Measurements from ENCODE around the gene UFD1. TPM values are rescaled to one million over a fixed set of nuclear protein-coding genes. Genes with fewer than 3 reads are reported as not detected.

UFD1 gene
- total and polyA plus RNA-seq, 2 of the 4 experiments (the other 2 are of a cell fraction), result 149 to 152 TPM

GRCh38 chr22:19453718-19454117 is 25.3 kb downstream of the UFD1 start:
- dilution Hi-C loops (cut with HindIII; ENCODE audit: low sequenced_read_pairs, unreplicated experiment), result no loop called here
- Histone ChIP-seq H3K4ac (ENCODE audit: low read depth, low read length) (no peak overlapping the region), H4K5ac (ENCODE audit: low read depth, low read length) (no peak overlapping the region), H3K4me2 (ENCODE audit: low read depth, low read length) (no peak overlapping the region), H3K79me1 (ENCODE audit: low read depth in 1 of 2, low read length in 2 of 2) (peaks cover 5 to 16% of the 10 kb centered on the region in 2 experiments; a peak in 2 of 4 replicates), H2AFZ (replicated peaks; ENCODE audit: low read length, poor library complexity) (no peak overlapping the region), H3K56ac (ENCODE audit: extremely low read depth, insufficient read depth, low read length) (no peak overlapping the region), H3K36me3 (ENCODE audit: control insufficient read depth, insufficient read depth, low read length) (peaks cover 57% of the 10 kb centered on the region), H2BK20ac (ENCODE audit: low read depth, low read length) (no peak overlapping the region), H4K91ac (ENCODE audit: insufficient read depth, low read depth, low read length) (no peak overlapping the region), H2BK120ac (ENCODE audit: low read depth, low read length) (no peak overlapping the region), H4K8ac (ENCODE audit: low read depth in 2 of 2, low read length in 2 of 2) (no peak overlapping the region), H2AK9ac (replicated peaks; ENCODE audit: low read depth, low read length, poor library complexity) (no peak overlapping the region), H3K27me3 (ENCODE audit: control insufficient read depth, insufficient read depth, low read length) (no peaks in the 10 kb centered on the region), H3K18ac (ENCODE audit: low read depth, low read length) (no peak overlapping the region), H2BK15ac (ENCODE audit: low read depth, low read length) (no peak overlapping the region), H3K23ac (ENCODE audit: low read depth, low read length) (no peak overlapping the region), H3K14ac (replicated peaks; ENCODE audit: low read depth, low read length) (no peak overlapping the region), H3K9me3 (ENCODE audit: control insufficient read depth, insufficient read depth, low read length) (no peaks in the 10 kb centered on the region), H3K9me1 (ENCODE audit: insufficient read depth, low read length) (peaks cover 14% of the 10 kb centered on the region), H2AK5ac (ENCODE audit: low read depth, low read length) (no peak overlapping the region), H3K27ac (ENCODE audit: insufficient read depth, low read length) (no peak overlapping the region), H2BK5ac (ENCODE audit: low read depth, low read length, poor library complexity, severe bottlenecking) (no peak overlapping the region), H3K4me3 (ENCODE audit: insufficient read depth, low read depth, low read length) (no peak overlapping the region), H3K4me1 (ENCODE audit: control insufficient read depth, insufficient read depth, low read length) (peaks cover 4% of the 10 kb centered on the region; the same call in 1 of the 2 replicates), H4K20me1 (ENCODE audit: insufficient read depth, low read length) (peaks cover 4% of the 10 kb centered on the region), H3K9ac (ENCODE audit: low read depth, low read length) (no peak overlapping the region)
- DNase-seq (no peak), ATAC-seq (ENCODE audit: low read depth) (no peak)
- in situ Hi-C loops (cut with MboI; ENCODE audit: low sequenced_read_pairs), result no loop called here
- POLR2A ChIA-PET (ENCODE audit: unreplicated experiment), result interaction anchor here (0.6 kb wide), 1 partner anchor 43 kb away, joined by 4 read pairs; no protein-coding TSS in a partner anchor
- no TSS peak for BruUV-seq (replicated peaks)
- 100% methylated on average over 3 of the region's 5 CpGs; no CpG with 5 or more reads in 1 of the 2 experiments for WGBS, 2 experiments (ENCODE audit: extremely low coverage in 2 of 2, insufficient read length in 1 of 2)
- intact Hi-C loops (cut with micrococcal nuclease), result no loop called here
- TF ChIP-seq BHLHE40 (IDR thresholded peaks at IDR 0.05; ENCODE audit: low read depth, low read length), result no peak
- TF ChIP-seq RAD21 (IDR thresholded peaks at IDR 0.05; ENCODE audit: low read length), result no peak
- TF ChIP-seq FOS (IDR thresholded peaks at IDR 0.05; ENCODE audit: low read depth, low read length), result no peak
- no peak for TF ChIP-seq NFE2L2 (IDR thresholded peaks at IDR 0.05; ENCODE audit: low read depth, low read length)
- TF ChIP-seq, protein P1, sequence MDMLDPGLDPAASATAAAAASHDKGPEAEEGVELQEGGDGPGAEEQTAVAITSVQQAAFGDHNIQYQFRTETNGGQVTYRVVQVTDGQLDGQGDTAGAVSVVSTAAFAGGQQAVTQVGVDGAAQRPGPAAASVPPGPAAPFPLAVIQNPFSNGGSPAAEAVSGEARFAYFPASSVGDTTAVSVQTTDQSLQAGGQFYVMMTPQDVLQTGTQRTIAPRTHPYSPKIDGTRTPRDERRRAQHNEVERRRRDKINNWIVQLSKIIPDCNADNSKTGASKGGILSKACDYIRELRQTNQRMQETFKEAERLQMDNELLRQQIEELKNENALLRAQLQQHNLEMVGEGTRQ (IDR thresholded peaks at IDR 0.05; ENCODE audit: low read depth, low read length), result no peak
- no peak for TF ChIP-seq MAZ (IDR thresholded peaks at IDR 0.05; ENCODE audit: borderline replicate concordance, low read depth, low read length)
- no peak for TF ChIP-seq POLR2A (IDR thresholded peaks at IDR 0.05; ENCODE audit: low read depth, low read length)
- no peak for TF ChIP-seq MAFK (IDR thresholded peaks at IDR 0.05; ENCODE audit: low read depth, low read length)
- no peak for TF ChIP-seq CEBPB (IDR thresholded peaks at IDR 0.05; ENCODE audit: low read depth, low read length)
- no peak for TF ChIP-seq CHD1 (IDR thresholded peaks at IDR 0.05; ENCODE audit: low read depth, low read length)
- no peak for TF ChIP-seq MXI1 (IDR thresholded peaks at IDR 0.05; ENCODE audit: borderline replicate concordance, low read depth, low read length)
- TF ChIP-seq SMC3 (IDR thresholded peaks at IDR 0.05; ENCODE audit: low read depth, low read length), result no peak
- no peak for TF ChIP-seq RCOR1 (IDR thresholded peaks at IDR 0.05; ENCODE audit: insufficient replicate concordance, low read length)
- no peak for TF ChIP-seq CTCF (conservative IDR thresholded peaks at IDR 0.05; ENCODE audit: low read depth, low read length)
- no peak for TF ChIP-seq ELK1 (IDR thresholded peaks at IDR 0.05; ENCODE audit: borderline replicate concordance, low read depth, low read length)
- no peak for TF ChIP-seq RFX5 (IDR thresholded peaks at IDR 0.05; ENCODE audit: low read depth, low read length)
- CTCF ChIA-PET, result no interaction called here
